ELF-1 (cell line): ENCODE results near the gene SHLD1.

Source experiments
- DNase-seq: peaks from one replicate; pipeline ENCODE4 v3.0.0-alpha.2; 2016; ENCODE audit warnings: low read depth, low spot score

Gene SHLD1

GRCh38 chr20:5888041-5888440 is 137.8 kb downstream of the SHLD1 start:
- no peak for DNase-seq

- no peak for DNase-seq
Observed at GRCh38 chr20:5890773-5891441, 140.7 kb downstream of the SHLD1 start.

- DNase-seq, result no peak
Observed at GRCh38 chr20:5893052-5893451, 142.9 kb downstream of the SHLD1 start.

GRCh38 chr20:5893621-5894020 is 143.4 kb downstream of the SHLD1 start:
- no peak for DNase-seq

DNA sequence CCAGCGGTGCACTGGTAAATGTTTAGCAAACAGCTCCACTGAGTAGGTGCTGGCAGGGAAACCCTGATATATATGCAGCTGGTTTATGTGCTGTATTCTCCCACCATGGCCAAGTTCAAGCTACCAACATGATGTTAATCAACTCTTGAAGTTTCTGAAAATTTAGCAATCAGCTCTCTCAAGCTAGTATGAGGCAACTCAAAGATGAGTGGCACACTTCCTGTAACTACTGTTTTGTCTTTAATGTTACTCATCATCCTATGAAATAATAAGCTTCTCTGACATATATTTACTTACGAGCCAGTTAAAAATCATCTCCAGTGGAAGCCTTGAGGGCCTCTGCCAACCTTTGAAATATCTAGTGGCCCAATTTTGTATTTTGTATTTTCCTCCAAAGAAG is 145.4 kb downstream of the SHLD1 start:
- no peak for DNase-seq

DNA sequence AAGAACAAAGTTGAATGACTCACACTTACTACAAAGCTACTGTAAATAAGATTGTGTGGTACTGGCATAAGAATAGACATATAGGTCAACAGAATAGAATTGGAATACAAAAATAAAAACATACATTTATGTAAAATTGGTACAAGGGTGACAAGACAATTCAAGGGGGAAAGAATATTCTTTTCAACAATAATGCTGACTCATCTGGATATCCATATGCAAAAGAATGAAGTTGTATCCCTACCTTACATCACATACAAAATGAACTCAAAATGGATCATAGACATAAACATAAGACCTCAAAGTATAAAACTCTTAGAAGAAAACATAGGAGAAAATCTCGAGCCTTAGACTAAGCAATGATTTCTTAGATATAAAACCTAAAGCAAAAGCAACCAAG is 149.2 kb downstream of the SHLD1 start:
- DNase-seq, result no peak

- DNase-seq, result no peak
Observed at GRCh38 chr20:5900908-5901307, 150.7 kb downstream of the SHLD1 start.

DNA sequence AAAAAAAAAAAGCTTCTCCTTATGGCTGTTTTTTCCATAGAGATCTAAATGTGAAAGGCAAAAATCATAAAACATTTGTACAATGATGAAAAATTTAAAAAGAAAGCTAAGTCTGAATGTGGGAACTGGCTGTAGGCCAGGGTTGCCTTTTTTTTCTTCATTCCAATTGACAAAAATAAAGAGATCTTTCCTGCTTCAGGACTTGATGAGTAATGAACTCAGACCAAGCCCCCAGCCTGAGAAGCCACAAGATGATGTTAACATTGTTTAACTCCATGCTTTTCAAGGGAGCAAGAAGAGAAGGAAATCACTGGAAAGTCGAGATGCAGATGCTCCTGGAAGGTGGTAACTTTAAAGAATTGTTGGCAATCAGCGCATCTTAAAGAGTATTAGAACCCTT is 158.8 kb downstream of the SHLD1 start:
- no peak for DNase-seq

DNA sequence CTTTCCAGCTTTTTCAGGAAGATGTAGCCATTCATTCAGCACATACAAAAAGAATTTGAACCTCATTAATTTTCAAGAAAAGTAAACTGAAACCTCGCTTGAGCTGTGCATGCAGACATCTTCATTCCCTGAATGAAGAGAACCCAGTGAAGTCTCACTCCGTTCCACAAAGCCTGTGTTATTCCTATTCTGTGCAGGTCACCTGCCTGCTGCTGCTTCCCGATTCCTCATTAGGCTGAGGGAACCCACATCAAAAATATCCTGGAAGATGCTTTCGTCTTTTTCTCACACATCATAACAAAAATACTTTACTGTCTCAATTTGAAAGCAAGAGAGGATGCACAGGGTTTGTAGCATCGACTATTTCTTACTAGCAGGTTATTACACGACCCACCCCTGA is 160.0 kb downstream of the SHLD1 start:
- no peak for DNase-seq

GRCh38 chr20:5913166-5913565 is 163.0 kb downstream of the SHLD1 start:
- DNase-seq, result no peak
